Astrocyte (in vitro differentiated cells and primary cell): ENCODE measurements around the gene ITGBL1.

ENCODE experiments used
- EZH2 ChIP-seq: IDR thresholded peaks from 2 replicates; pipeline ENCODE4 v1.6.1; 2012; ENCODE audit warnings: mild to moderate bottlenecking, low read length, inconsistent platforms; ENCODE audit not compliant: insufficient read depth
- TF ChIP-seq, protein P1 (sequence below): IDR thresholded peaks from 2 replicates; pipeline ENCODE4 v1.5.1; 2011; ENCODE audit warnings: low read depth, mild to moderate bottlenecking, inconsistent platforms, low read length, moderate library complexity; ENCODE audit not compliant: insufficient read depth

DNA sequence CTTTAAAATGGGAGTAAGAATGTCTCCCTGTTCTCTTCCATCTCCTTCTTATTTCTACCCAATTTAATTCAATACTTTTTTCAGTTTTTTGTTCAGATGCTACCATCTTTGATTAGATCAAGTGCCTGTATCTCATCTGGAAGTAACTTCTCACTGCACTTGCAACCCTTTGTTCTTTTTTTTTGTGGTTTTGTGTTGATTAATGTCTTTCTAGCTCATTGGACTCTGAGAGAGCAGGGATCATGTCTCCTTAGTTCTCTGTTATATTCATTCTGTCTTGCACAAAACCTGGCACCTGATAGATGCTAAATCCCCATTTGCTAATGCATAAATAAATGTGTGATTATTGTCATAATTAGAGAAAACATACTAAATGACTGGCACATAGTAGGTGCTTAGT, 834 bp upstream of the ITGBL1 start:
- TF ChIP-seq, protein P1, sequence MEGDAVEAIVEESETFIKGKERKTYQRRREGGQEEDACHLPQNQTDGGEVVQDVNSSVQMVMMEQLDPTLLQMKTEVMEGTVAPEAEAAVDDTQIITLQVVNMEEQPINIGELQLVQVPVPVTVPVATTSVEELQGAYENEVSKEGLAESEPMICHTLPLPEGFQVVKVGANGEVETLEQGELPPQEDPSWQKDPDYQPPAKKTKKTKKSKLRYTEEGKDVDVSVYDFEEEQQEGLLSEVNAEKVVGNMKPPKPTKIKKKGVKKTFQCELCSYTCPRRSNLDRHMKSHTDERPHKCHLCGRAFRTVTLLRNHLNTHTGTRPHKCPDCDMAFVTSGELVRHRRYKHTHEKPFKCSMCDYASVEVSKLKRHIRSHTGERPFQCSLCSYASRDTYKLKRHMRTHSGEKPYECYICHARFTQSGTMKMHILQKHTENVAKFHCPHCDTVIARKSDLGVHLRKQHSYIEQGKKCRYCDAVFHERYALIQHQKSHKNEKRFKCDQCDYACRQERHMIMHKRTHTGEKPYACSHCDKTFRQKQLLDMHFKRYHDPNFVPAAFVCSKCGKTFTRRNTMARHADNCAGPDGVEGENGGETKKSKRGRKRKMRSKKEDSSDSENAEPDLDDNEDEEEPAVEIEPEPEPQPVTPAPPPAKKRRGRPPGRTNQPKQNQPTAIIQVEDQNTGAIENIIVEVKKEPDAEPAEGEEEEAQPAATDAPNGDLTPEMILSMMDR, result no peak
- TF ChIP-seq EZH2, result no peak
